Activated T-cell treated with anti-CD3 and anti-CD28 coated beads for 24 hours (primary cell): ENCODE results near the gene ZNF575.
"Not testable (repeated sequence)": the region's sequence is repeated elsewhere in the genome, so short reads cannot be mapped to it uniquely, and the experiment has no call there.

ENCODE experiments used
- DNase-seq: peaks from one replicate; pipeline ENCODE4 v3.0.0-alpha.2; 2020; ENCODE audit warnings: low read depth

The ZNF575 gene

DNA sequence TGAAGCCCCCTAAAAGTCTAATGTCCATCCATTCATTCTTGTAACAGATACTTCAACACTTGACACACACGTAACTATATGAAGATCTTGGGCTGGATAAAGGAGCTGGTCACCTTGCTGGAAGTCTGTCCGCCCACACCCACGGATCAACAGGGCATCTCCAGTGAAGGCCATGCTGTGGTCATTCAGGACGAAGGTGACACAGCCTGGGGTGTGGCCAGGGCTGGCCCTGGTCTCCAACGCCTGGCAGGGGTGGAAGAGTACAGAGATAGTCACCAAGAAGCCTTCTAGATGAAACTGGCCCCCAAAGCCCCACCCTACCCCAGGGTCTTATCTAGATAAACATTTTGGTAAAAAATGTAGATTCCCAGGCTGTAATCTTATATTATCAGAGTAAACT is 21.7 kb upstream of the ZNF575 start:
- no peak for DNase-seq

DNA sequence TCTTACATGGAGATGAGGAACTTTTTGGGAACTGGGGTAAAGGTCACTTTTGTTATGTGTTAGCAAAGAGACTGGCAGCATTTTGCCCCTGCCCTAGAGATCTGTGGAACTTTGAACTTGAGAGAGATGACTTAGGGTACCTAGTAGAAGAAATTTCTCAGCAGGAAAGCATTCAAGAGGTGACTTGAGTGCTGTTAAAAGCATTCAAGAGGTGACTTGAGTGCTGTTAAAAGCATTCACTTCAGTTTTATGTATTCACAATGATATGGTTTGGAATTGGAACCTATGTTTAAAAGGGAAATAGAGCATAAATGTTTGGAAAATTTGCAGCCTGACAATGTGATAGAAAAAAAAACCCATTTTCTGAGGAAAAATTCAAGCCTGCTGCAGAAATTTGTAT is 20.6 kb upstream of the ZNF575 start:
- not testable (repeated sequence) for DNase-seq

DNA sequence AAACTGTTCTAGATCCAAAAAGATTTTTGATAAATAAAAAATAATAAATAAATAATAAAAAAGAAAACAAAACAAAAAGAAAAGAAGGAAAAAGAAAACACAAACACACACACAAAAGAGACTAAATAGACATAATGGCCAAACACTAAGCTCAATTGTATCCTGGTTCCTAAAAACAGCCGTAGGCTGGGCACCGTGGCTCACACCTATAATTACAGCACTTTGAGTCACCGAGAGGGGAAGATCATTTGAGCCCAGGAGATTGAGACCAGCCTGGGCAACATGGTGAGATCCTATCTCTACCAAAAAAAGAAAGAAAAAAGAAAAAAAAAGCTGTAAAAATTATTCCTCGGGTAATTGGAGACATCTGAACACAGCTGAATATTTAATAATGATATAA is 14.9 kb upstream of the ZNF575 start:
- DNase-seq = no peak

DNA sequence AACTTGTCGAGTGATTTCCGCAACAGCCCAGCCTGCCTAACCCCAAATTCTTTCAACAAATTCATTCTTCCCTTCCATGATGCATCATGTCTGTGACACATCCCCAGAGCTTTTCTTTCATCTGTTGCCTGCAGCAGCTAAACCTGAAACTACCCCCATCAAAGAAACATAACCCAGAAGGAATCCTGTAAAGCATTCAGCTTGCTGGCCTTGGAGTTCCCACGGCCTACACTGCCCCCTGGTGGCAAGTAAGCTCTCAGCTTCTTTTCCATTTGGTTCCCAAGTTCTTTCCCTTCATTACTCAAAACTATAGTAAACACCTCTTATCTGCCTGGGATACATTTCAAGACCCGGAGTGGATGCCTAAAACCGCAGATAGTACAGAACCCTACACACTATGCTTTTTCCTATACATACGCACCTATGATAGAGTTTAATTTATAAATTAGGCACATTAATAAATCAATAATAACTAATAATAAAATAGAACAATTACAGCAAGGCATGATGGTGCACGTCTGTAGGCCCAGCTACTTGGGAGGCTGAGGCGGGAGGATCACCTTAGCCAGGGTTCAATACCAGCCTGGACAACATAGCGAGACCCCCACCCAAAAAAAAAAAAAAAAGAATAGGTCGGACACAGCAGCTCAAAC is 13.4 kb upstream of the ZNF575 start:
- DNase-seq = peak; percentile 72

DNA sequence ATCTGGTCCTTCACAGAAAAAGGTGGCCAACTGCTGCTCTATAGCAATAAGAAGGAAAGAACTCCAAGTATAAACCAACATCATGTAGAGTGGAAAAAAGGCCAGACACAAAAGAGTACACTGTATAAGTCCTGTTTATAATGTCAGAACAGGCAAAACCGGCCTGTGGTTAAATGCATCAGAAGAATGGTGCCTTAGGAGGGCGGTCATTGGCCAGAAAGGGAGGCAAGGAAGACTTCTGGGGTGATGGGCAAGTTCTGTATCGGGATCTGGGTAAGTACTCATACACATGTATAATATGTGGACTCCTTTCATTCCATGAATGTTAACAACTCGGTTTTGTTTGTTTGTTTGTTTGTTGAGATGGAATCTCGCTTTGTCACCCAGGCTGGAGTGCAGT is 10.1 kb upstream of the ZNF575 start:
- DNase-seq = no peak

- not testable (repeated sequence) for DNase-seq
Observed at GRCh38 chr19:43523696-43524095, 9.3 kb upstream of the ZNF575 start.

- DNase-seq = no peak
Observed at GRCh38 chr19:43524922-43525835, 7.8 kb upstream of the ZNF575 start.

- DNase-seq = no peak
Observed at GRCh38 chr19:43525836-43526771, 6.9 kb upstream of the ZNF575 start.

DNA sequence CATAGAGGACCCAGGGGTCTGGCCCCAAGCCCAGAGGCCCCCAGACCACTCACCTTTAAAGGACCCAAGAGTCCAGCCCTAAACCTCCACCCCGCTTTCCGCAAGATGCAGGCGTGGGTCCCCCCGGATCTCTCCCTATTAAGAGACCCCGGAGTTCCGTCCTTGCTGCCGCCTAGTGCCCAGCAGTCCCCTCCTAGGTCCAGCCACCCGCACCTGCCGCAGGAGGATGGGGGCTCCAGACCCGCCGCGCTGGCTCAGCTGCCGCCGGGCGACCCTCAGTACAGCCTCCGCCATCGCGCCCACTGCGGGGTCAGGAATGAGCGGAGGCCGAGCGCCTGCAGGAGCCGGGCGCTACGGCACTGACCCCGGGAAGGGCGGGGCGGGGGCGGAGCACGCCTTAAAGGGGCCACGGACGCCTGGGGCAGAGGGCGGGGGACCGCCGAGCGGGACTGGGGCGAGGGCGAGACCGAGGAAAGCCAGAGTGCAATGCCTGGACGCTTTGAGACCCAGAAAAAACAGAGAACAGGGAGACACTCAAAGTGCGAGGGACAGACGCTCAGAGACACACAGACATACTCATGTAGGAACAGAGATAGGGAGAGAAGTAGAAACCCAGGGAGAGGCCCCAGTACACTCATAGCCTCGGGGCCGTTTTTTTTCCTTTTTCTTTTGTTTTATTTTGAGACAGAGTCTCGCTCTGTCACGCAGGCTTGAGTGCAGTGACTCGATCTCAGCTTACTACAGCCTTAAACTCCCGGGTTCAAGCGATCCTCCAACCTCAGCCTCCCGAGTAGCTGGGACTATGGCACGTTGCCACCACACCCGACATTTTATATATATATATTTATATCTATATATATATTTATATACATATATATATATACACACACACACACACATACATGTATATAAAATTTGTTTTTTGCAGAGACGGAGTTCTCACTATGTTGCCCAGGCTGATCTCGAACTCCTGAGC is 5.8 kb upstream of the ZNF575 start, which contains the start of gene ETHE1:
ETHE1 (minus strand) TSS at position 318 of the 976 bp plus-strand sequence; CDS start at position 294, 24 bp downstream.
- DNase-seq = peak; percentile 65

- no peak for DNase-seq
Observed at GRCh38 chr19:43527860-43528622, 4.9 kb upstream of the ZNF575 start.

DNA sequence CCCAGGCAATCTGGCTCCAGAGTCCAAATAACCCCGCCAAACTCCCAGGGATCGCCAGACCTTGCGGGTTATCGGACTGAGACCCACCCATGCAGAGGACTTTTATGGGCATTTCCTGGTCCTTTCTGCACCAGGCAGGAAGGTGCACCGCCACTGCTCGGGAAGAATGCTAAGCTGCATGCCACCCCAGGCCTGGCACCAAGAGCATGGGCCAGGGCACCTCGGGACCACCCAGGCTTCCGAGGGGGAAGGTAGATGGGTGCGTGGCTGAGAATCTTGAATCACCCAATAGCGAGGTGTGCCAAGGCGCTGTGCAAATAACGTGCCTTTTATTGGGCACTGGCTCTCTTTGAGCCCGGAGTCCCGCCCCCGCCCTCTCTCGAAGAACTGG is 422 bp upstream of the ZNF575 start:
- no peak for DNase-seq

DNA sequence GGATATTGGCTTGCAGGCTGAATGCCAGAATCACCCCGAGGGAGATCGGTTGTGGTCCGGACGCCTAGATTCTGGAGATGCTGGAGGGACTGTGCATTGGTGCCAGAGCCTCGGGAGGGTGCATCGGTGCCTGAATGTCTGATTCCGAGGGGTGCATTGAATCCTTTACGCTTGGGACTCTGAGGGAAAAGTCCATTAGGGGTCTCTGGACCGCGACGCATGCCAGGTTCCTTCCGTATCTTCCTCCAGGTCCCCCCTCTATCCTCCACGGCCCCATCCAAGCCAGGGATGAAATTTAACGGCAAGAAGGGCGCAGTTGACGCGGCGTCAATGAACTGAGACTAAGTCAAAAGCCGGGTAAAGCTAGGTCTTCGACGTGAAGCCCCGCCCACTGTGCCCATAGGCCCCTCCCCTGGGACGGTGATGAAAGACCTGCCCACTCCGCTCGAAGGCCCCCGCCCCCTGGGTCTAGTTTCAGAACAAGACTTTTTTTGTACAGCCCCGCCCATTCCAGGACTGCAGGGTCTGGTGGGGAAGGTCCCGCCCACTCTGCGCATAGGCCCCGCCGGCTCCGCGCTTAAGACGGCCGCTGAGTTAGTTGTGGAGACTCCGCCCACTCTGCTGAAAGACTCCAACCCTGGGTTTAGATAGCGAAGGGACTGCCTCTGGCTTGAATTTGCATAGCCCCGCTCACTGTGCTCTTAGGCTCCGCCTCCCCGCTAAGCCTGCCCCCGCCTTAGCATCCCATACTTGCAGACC is 737 bp downstream of the ZNF575 start:
- peak; percentile 89 for DNase-seq

- DNase-seq = no peak
Observed at GRCh38 chr19:43534305-43534815, 1.4 kb downstream of the ZNF575 start.

- no peak for DNase-seq
Observed at GRCh38 chr19:43534816-43535761, 2.1 kb downstream of the ZNF575 start.

DNA sequence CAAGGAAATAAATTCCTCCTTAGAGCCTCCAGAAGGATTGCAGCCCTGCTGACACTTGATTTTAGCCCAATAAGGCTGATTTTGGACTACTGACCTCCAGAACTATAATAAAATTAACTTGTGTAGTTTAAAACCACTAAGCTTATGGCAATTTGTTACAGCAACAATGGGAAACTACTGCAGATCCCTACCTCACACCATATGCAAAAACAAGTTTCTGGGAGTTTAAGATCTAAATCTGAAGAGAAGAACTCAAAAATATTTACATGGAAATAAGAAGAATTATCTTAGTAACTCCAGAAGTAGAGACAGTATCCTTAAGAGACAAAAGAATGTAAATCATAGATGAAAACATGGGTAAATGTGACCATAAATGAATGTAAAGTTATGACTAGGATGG is 5.9 kb downstream of the ZNF575 start:
- no peak for DNase-seq

GRCh38 chr19:43540381-43540780 is 7.4 kb downstream of the ZNF575 start:
- DNase-seq = no peak

DNA sequence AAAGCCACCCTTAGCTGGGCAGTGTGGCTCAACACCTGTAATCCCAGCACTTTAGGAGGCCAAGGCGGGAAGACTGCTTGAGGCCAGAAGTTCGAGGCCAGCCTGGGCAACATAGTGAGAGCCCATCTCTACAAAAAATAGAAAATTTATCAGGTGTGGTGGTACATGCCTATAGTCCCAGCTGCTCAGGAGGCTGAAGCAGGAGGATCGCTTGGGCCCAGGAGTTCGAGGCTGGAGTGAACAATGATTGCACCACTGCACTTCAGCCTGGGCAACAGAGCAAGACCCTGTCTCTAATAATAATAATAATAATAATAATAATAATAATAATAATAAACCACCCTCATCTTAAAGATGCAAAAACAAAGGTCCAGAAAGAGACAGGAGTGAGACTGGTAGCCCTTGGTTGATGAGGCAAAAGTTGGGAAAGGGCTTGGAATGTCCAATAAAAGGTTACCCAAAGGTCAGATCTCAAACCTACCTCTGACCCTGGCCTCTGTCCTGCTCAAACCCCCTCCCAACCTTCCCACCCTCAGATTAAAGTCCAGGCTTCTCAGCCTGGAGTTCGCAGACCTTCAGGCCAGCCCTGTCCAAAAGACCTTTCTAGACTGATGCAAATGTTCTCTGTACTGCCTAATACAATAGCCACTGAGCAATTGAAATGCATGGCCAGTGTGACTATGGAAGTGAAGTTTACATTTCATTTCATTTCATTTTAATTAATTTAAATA is 9.1 kb downstream of the ZNF575 start:
- DNase-seq = no peak
